Ishikawa (cell line): ENCODE data around the gene KLHDC10.

Experiments used
- CEBPB ChIP-seq: IDR thresholded peaks from 2 replicates; pipeline ENCODE4 v1.6.1; 2012
- CREB1 ChIP-seq: IDR thresholded peaks from 2 replicates; pipeline ENCODE4 v1.6.1; 2012; ENCODE audit warnings: low read depth
- EGR1 ChIP-seq: IDR thresholded peaks from 2 replicates; pipeline ENCODE4 v1.6.1; 2012
- EP300 ChIP-seq: IDR thresholded peaks from 2 replicates; pipeline ENCODE4 v1.6.1; 2012; ENCODE audit warnings: borderline replicate concordance
- FOXM1 ChIP-seq: IDR thresholded peaks from 2 replicates; pipeline ENCODE4 v1.6.1; 2012; ENCODE audit warnings: low read depth, borderline replicate concordance
- MAX ChIP-seq: IDR thresholded peaks from 2 replicates; pipeline ENCODE4 v1.6.1; 2012
- NFIC ChIP-seq: IDR thresholded peaks from 2 replicates; pipeline ENCODE4 v1.6.1; 2012
- RAD21 ChIP-seq: IDR thresholded peaks from 2 replicates; pipeline ENCODE4 v1.6.1; 2012; ENCODE audit warnings: low read depth
- TAF1 ChIP-seq: IDR thresholded peaks from 2 replicates; pipeline ENCODE4 v1.6.1; 2012; ENCODE audit warnings: low read depth, mild to moderate bottlenecking
- TCF12 ChIP-seq: IDR thresholded peaks from 2 replicates; pipeline ENCODE4 v1.6.1; 2012; ENCODE audit warnings: low read depth
- TEAD4 ChIP-seq: IDR thresholded peaks from 2 replicates; pipeline ENCODE4 v1.6.1; 2012
- USF1 ChIP-seq: IDR thresholded peaks from 2 replicates; pipeline ENCODE4 v1.6.1; 2012
- YY1 ChIP-seq: IDR thresholded peaks from 2 replicates; pipeline ENCODE4 v1.6.1; 2012; ENCODE audit warnings: low read depth
- ZBTB7A ChIP-seq: IDR thresholded peaks from 2 replicates; pipeline ENCODE4 v1.6.1; 2012; ENCODE audit warnings: low read depth
- TF ChIP-seq, protein P1 (sequence below): IDR thresholded peaks from 2 replicates; pipeline ENCODE4 v1.6.1; 2012; ENCODE audit warnings: low read depth, mild to moderate bottlenecking

KLHDC10 gene, protein sequence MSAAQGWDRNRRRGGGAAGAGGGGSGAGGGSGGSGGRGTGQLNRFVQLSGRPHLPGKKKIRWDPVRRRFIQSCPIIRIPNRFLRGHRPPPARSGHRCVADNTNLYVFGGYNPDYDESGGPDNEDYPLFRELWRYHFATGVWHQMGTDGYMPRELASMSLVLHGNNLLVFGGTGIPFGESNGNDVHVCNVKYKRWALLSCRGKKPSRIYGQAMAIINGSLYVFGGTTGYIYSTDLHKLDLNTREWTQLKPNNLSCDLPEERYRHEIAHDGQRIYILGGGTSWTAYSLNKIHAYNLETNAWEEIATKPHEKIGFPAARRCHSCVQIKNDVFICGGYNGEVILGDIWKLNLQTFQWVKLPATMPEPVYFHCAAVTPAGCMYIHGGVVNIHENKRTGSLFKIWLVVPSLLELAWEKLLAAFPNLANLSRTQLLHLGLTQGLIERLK

GRCh38 chr7:130069978-130070860, at the start of gene KLHDC10:
Gene KLHDC10, plus strand, starts transcription at chr7:130070534. Its CDS starts 110 bp downstream, at chr7:130070644.
- no peak; the same call in 1 of the 2 replicates for TF ChIP-seq FOXM1
- TF ChIP-seq EP300 = 0 out of 2 replicates have a peak, but pooled peaks have one; percentile 4
- no peak for TF ChIP-seq CREB1
- TF ChIP-seq, protein P1, sequence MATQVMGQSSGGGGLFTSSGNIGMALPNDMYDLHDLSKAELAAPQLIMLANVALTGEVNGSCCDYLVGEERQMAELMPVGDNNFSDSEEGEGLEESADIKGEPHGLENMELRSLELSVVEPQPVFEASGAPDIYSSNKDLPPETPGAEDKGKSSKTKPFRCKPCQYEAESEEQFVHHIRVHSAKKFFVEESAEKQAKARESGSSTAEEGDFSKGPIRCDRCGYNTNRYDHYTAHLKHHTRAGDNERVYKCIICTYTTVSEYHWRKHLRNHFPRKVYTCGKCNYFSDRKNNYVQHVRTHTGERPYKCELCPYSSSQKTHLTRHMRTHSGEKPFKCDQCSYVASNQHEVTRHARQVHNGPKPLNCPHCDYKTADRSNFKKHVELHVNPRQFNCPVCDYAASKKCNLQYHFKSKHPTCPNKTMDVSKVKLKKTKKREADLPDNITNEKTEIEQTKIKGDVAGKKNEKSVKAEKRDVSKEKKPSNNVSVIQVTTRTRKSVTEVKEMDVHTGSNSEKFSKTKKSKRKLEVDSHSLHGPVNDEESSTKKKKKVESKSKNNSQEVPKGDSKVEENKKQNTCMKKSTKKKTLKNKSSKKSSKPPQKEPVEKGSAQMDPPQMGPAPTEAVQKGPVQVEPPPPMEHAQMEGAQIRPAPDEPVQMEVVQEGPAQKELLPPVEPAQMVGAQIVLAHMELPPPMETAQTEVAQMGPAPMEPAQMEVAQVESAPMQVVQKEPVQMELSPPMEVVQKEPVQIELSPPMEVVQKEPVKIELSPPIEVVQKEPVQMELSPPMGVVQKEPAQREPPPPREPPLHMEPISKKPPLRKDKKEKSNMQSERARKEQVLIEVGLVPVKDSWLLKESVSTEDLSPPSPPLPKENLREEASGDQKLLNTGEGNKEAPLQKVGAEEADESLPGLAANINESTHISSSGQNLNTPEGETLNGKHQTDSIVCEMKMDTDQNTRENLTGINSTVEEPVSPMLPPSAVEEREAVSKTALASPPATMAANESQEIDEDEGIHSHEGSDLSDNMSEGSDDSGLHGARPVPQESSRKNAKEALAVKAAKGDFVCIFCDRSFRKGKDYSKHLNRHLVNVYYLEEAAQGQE = no peak
- TF ChIP-seq TEAD4 = no peak
- TF ChIP-seq MAX = peak; percentile 45; the same call in 1 of the 2 replicates
- TF ChIP-seq RAD21 = no peak
- TF ChIP-seq YY1 = peak; percentile 84
- TF ChIP-seq NFIC = no peak
- TF ChIP-seq ZBTB7A = peak; percentile 60
- no peak for TF ChIP-seq USF1
- TF ChIP-seq EGR1 = peak; percentile 28; the same call in 1 of the 2 replicates
- peak; percentile 40 for TF ChIP-seq TAF1
- TF ChIP-seq TCF12 = 0 out of 2 replicates have a peak, but pooled peaks have one; percentile 26
- no peak for TF ChIP-seq CEBPB

DNA sequence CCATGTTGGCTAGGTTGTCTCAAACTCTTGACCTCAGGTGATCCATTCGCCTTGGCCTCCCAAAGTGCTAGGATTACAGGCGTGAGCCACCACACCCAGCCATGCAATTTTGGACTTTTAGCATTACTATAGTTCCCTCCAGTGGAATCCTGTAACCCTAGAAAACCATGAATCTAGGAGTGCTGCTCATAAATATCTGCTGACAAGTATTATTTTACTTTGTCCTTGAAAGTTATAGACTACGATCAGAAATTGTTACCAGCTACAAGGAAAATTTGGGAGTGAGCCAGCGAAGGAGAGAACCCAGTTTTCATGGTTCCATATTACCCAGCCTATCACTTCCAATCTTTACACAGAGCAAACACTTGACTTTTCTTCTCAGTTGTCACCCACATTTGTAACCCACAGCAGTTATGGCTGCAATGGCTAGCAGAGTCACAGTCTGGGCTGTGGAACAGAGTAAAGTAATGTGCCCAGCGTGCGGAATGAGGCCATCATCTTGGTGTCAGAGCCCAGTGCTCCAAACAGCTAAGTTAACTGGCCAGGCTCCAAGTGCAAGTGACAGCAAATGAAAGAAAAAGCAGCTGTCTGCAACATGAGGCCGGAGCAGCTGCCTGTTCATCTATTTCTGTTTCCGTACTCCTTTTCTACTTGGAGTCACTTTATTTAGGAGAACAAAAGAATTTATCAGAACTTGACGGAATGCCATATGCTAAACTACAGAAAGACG, 49.1 kb upstream of the KLHDC10 start:
- TF ChIP-seq YY1 (no peak), MAX (no peak), USF1 (no peak), ZBTB7A (no peak), EP300 (no peak), CEBPB (no peak), TEAD4 (no peak), FOXM1 (no peak), RAD21 (no peak), NFIC (no peak), EGR1 (no peak), TCF12 (no peak), TAF1 (no peak), CREB1 (no peak)
- TF ChIP-seq, protein P1 = no peak

GRCh38 chr7:130022115-130022514, 48.2 kb upstream of the KLHDC10 start:
- TF ChIP-seq NFIC (peak; percentile 49), RAD21 (no peak), TAF1 (no peak), ZBTB7A (no peak), EP300 (peak; percentile 10; the same call in 1 of the 2 replicates), TEAD4 (no peak), EGR1 (peak; percentile 47; the same call in 1 of the 2 replicates), CEBPB (no peak)
- TF ChIP-seq, protein P1 = no peak
